Measurements from ENCODE around the gene PPP2R5E.
"Not testable (repeated sequence)": the region's sequence is repeated elsewhere in the genome, so short reads cannot be mapped to it uniquely, and the experiment has no call there.

Gene PPP2R5E

DNA sequence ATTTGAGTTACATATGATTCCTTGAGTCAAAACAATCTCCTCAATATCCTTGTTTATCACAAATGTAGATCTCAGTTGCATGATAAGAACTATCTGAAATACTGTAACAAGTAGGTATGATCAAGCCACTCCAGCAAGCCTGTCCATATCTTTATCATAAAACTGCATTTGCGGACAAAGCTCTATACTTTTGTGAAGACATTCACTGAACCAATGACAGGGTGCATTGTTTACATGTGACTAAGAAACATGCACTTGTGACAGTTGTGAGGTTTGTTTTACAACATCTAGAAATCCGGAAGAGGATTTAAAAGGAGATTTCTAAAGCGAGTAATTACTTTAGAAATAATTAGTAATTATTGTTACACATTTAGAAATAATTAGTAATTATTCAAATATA, 111.7 kb downstream of the PPP2R5E start:
- no peak for DNase-seq

DNA sequence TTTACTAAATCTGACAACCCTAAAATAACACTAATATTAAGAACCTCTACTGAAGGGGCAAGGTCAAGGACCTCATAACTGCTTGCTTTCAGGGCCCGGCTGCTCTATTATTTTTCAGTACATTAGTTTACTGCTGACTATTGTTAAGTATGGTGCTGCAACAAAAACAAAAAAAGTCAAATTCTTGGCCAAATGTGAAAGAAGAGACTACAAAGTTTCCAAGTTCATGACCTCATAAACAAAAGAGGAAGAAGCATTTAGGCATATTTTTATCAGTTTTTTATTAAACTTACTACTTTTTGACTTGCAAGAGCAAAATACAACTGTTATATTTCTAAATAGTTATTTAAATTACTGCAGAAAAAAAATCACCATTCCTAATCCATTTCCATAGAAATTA, 114.7 kb downstream of the PPP2R5E start:
- no peak for DNase-seq

DNA sequence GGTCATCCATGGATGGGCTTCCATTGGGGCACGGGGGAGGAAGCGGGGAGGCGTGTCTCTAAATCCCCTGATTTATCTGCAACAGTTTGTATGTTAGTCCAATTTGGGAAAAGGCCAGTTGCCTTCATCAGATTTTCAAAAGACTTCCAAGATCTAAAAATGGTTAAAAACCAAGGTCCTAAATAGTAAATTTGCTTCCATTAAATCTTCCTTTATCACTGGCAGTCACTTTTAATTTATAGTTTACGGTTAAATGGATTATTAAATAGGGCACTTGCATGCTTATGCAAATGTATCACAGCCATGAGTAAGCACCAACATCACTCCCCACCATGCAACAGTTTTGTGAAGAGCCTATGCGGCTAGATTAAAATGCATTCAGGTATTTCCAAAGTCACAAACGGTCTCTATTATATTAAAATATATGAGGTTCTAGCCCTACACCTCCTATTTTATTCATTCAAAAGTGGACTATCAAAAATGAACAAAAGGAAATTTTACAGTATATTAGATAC, 116.3 kb downstream of the PPP2R5E start:
- no peak for DNase-seq

DNA sequence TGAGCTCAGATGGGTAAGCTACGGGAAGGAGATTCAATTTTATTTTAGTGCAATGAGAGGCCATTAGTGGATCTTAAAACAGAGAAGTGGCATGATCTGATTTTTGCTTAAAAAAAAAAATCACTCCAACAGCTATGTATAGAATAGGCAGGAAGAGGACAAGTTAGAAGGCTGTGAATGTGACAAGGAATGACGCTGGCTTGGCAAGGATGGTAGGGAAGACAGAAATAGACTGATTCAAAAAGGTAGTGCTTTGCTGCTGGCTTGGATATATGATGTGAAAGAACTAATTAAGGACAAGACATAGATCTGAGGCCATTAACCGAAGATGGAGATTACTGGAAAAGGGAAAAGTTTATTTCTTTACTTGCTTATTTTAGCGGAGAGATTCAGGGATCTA, 119.3 kb downstream of the PPP2R5E start:
- DNase-seq, result no peak

- DNase-seq, result no peak
These were observed 119.8 kb downstream of the PPP2R5E start for GRCh38 chr14:63423381-63423780.

GRCh38 chr14:63421919-63422318, 121.3 kb downstream of the PPP2R5E start:
- no peak for DNase-seq

GRCh38 chr14:63421226-63421625, 122.0 kb downstream of the PPP2R5E start:
- no peak for DNase-seq

DNA sequence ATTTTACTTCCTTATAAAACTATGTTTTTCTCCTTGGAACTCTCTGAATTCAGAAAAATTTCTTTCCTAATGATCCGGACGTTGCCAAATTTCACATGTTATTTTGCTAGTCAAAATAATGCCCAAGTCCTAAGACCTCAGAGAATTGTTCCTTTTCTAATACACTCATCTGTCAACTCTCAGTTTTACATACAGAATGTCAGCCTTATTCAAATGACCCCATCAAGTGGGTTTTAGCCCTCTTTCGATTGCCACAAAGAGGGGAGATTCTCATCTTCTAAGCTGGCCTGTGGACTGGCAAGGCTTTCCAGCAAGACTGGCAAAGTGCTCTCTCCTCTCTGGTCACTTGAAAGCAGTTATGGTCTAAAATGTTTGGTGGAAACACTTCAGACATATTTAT, 125.2 kb downstream of the PPP2R5E start:
- DNase-seq, result no peak

GRCh38 chr14:63413009-63413408, 130.2 kb downstream of the PPP2R5E start:
- no peak for DNase-seq

DNA sequence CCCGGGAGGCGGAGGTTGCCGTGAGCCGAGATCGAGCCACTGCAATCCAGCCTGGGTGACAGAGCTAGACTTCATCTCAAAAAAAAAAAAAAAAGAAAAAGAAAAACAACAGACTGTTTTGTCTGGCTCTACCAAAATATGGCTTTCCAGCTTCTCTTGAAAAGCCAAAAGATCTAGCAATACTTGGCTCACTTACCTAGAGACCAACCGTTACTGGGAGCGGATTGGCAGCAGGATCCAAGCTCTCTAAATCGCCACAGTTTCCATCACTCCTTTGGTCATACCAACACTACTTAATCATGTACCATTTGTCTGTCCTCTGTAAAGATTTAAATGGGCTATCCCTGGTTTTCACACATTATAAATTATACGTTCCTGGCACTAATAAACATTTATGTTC, 136.8 kb downstream of the PPP2R5E start:
- no peak for DNase-seq

GRCh38 chr14:63405715-63406114, 137.5 kb downstream of the PPP2R5E start:
- no peak for DNase-seq

DNA sequence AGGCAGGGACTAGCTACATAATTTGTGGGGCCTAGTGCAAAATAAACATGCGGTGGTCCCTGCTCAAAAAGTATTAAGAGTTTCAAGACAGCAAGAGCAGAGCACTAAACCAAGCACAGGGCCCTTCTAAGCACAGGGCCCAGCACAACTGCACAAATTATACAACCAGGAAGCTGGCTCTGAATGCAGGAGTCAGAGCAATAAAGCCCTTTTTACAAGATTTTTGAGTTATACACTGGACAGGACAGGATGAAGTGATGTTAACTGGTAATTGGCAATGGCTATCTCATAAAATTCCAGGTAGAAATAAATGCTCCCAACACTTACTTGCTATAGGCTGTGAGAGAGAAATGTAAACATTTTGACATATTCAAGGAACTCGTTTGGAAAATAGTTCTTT, 138.3 kb downstream of the PPP2R5E start:
- no peak for DNase-seq

DNA sequence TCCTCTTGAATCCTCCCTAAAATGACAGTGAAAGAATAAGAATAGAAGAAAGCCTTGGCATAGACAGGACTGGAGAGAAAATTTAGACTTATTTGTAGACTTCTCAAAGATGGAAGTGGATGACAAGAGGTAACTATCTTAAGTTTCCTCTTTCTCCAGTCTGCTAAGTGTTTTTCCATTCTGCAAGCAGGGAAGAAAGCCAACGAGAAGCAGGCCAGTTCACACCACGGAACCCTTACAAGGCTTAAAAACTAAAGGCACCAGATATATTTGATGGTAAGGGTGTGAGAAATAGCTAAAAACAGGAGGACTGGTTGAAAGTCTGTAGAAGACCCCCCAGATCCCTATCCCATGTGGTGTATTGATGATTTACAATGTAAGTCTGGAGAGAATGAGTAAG, 141.5 kb downstream of the PPP2R5E start:
- DNase-seq, result no peak

GRCh38 chr14:63398952-63399351, 144.2 kb downstream of the PPP2R5E start:
- DNase-seq, result no peak

DNA sequence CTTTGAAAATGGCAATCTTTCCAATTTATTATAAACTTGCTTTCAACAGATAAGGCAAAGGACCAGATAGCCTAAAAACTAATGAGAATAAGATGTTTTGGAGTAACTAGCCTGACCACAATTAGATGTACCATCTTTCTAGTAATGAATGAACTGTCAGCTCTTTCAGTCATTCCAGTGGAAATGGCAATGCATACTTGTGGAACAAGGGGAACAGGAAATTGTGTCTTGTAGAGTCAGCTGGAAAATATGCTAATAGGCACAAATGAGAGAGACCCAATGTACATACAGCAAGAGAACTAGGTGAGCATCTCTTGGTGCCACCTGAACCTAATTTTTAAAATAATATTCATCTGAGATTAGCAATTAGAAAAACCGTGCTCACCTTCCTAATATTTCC, 148.3 kb downstream of the PPP2R5E start:
- DNase-seq, result no peak

DNA sequence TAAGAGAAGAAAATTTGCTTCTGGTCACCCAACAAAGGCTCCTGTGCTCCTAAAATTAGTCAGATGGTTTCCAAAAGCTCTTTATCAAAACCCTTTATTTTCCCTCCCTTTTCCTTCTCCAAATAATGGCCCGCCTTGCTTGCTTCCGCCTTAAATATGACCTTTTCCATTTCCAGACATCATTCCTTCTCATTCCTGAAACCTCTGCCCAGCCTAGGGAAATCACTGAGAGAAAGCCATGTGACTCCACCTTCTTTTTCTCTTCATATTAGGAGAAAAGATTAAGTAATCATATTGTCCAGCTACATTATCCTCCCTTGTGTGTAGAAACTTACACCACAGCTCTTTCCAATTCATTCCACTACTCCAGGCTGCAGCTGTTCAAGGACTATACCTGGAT, 148.7 kb downstream of the PPP2R5E start:
- no peak for DNase-seq

GRCh38 chr14:63393012-63393411, 150.2 kb downstream of the PPP2R5E start:
- DNase-seq, result no peak

DNA sequence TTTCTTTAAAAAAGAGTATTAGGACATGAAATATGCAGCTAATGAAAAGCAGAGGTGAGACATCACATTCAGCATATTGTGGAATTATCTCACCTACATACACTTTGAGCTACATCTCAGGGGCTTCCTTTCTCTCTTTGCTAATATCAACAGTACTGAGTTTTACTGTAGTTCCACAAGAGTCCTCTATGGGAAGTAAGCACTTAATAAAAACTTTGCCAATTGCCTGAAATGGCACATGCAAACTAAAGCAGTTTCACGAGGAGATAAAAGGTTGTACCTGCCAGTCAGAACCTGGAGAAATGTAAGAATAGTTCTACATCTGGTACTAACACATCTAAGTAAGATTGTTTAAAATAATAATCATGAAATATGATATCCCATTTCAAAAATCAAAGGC, 150.9 kb downstream of the PPP2R5E start:
- no peak for DNase-seq

DNA sequence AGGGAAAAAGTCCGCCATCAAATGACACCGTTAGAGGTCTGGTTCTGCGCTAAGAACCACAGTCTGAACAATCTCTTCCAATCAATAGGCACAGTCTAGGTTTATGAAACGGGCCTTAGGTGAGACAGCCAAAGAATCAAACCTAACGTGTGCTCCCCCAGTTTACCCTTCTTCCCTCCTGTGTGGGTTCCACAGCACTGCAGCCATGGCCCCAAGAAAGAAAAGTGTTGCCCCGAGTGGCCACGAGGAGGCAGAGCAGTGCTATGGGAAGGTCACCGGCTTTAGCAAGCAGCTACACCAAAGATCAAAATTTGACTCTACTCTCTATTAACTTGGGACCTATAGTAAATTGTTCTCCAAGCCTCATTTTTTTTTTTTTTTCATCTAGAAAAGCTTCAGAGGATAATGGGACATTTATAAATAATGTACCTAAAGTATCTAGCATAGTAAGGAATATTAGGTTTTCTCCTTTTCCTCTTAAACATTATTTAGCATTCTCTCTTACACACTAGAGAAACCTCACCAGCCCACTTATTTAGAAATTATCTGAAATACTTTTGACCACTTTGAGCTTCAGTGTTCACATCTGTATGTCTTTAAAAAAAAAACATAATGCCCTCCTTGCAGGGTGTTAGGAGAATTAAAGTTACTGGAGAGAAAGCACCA, 154.3 kb downstream of the PPP2R5E start:
- peak; percentile 14 for DNase-seq

- no peak for DNase-seq
These were observed 155.5 kb downstream of the PPP2R5E start for GRCh38 chr14:63387711-63388110.

DNA sequence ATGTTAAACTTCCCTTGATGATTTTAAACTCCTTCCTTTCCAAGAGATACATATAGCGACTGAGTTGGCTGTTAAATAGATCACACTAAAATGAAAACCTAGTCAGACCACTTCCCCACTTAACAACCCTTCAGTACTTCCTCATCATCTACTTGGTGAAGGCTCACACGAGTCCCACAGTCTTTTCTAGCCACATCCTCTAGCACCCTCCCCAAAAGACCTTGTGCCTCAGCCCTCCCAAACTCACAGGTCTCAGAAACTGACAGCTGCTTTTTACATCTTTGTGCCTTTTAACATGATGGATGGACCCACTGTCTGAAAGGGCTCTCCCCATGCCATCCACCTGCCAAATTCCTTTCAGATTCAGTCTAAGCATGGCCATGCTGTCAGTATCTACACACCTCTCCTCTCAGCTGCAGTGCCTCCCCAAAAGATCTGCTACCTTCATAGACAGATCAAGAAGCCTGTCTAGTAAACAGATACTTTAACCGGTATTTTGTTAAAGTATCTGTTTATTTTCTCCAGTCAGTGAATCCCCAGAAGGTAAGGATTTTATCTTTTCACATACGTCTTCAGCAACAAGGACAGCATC, 159.3 kb downstream of the PPP2R5E start:
- no peak for DNase-seq

GRCh38 chr14:63378444-63378843, 164.7 kb downstream of the PPP2R5E start:
- DNase-seq, result no peak

GRCh38 chr14:63375769-63376168, 167.4 kb downstream of the PPP2R5E start:
- DNase-seq, result no peak

DNA sequence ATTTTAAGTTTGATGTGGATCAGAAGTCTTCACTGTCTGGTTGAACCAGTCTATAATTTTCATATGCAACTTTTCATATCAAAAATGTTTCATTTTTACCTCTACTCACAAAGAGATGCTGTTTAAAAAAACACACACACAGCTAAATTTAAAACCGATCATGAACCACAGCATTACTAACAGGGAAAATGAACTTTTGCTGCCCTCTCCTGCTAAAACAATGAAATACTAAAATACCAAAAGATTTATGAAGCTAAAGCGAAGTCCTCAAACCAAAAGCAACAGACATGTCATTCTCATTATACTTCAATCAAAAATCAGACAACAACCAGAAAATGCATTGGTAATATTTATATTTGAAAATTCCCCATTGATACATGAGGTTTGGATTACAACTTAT, 171.6 kb downstream of the PPP2R5E start:
- not testable (repeated sequence) for DNase-seq

DNA sequence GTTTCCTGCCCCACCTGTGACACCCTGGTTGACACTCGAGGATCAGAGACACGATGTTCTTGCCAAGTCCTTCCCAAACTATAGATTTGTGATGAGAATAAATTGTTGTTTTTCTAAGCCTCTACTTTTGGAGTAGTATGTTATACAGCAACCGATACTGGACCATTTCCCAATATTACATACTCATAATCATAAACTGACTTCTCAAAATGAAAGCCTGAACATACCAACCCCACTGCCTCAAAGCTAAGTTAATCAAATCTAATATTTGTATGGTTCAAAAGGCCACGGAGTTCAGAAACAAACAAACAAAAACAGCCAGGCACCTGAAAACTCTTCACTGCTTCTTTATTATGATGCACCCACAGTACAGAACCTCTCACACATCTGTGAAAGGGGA, 172.1 kb downstream of the PPP2R5E start:
- DNase-seq, result no peak

Measured in activated CD4-positive, alpha-beta T cell treated with anti-CD3 and anti-CD28 coated beads for 1 hour (primary cell).